HL-60 (cell line): ENCODE measurements around the gene ERBB4.

Experiments used
- DNase-seq, 2 experiments: peaks; one replicate each; pipeline ENCODE4 v3.0.0-alpha.2; 2010 to 2020; ENCODE audit warnings: low read depth in 1 of 2, low spot score in 1 of 2
- H3K27ac ChIP-seq: fragments of 250-450 bp; sonication (Bioruptor Pico); replicated peaks from 2 replicates; pipeline ENCODE4 v1.5.1; 2020; ENCODE audit warnings: mild to moderate bottlenecking, moderate library complexity
- H3K27me3 ChIP-seq: fragments of 250-450 bp; sonication (Bioruptor Pico); 2 replicates; pipeline ENCODE4 v1.5.1; 2021; ENCODE audit warnings: mild to moderate bottlenecking, moderate library complexity; ENCODE audit not compliant: insufficient read depth, poor library complexity, severe bottlenecking
- H3K4me3 ChIP-seq: replicated peaks from 2 replicates; pipeline ENCODE4 v1.5.1; 2011; ENCODE audit warnings: mild to moderate bottlenecking, control low read depth, low read length; ENCODE audit not compliant: insufficient read depth
- CTCF ChIP-seq: IDR thresholded peaks from one replicate; pipeline ENCODE4 v1.5.1; 2011; ENCODE audit warnings: low read length, control low read depth, inconsistent platforms; ENCODE audit not compliant: insufficient read depth
- GABPA ChIP-seq: IDR thresholded peaks from 2 replicates; pipeline ENCODE4 v1.6.1; 2012; ENCODE audit warnings: low read depth
- POLR2AphosphoS5 ChIP-seq: IDR thresholded peaks from 2 replicates; pipeline ENCODE4 v1.6.1; 2012; ENCODE audit warnings: low read depth
- REST ChIP-seq: IDR thresholded peaks from 2 replicates; pipeline ENCODE4 v1.6.1; 2012; ENCODE audit warnings: low read depth; ENCODE audit not compliant: insufficient replicate concordance
- SPI1 ChIP-seq: IDR thresholded peaks from 2 replicates; pipeline ENCODE4 v1.6.1; 2012; ENCODE audit warnings: low read depth, mild to moderate bottlenecking, borderline replicate concordance

The ERBB4 gene

DNA sequence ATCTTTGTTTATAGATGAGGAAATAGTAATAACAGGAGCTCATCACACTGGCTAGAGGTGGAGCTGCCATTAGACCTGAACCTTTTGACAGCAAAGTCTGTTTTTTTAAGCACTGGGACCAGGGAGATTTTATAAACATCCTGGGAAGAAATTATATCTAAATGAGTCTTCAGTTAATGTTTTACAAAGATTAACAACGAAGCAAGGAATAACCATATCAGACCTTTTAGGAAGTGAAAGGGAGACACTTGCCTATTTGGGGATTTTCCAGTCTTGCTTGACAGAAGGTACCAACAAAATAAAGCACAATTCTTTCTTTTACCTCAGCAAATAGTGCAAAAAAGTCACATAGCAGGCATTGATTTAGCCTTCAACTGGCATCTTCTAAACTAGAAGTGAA lies 1205.2 kb downstream of the ERBB4 start:
- no peaks in the 10 kb centered on the region for H3K27me3 ChIP-seq
- TF ChIP-seq SPI1 (no peak), REST (no peak), GABPA (no peak), CTCF (no peak), POLR2AphosphoS5 (no peak)
- no peak for DNase-seq
- H3K27ac ChIP-seq = no peak overlapping the region
- H3K4me3 ChIP-seq = no peak overlapping the region

- TF ChIP-seq CTCF (no peak), POLR2AphosphoS5 (no peak), REST (no peak), SPI1 (no peak), GABPA (no peak)
- Histone ChIP-seq H3K27me3 (no peaks in the 10 kb centered on the region), H3K27ac (no peak overlapping the region), H3K4me3 (no peak overlapping the region)
- no peak for DNase-seq
Observed at GRCh38 chr2:211331736-211332135, 1206.9 kb downstream of the ERBB4 start.

GRCh38 chr2:211329882-211330281 lies 1208.7 kb downstream of the ERBB4 start:
- Histone ChIP-seq H3K27me3 (no peaks in the 10 kb centered on the region), H3K27ac (no peak overlapping the region), H3K4me3 (no peak overlapping the region)
- DNase-seq = no peak
- TF ChIP-seq SPI1 (no peak), POLR2AphosphoS5 (no peak), REST (no peak), CTCF (no peak), GABPA (no peak)
